22Rv1 (cell line): Measurements from ENCODE around the gene SETBP1.

ENCODE experiments used
- H3K27ac ChIP-seq: fragments of 450-650 bp; 2 replicates; pipeline ENCODE4 v1.5.1; 2017
- CTCF ChIP-seq: fragments of 450-650 bp; IDR thresholded peaks from 2 replicates; pipeline ENCODE4 v1.5.1; 2017; ENCODE audit warnings: mild to moderate bottlenecking
- ZFX ChIP-seq: fragments of 450-650 bp; IDR thresholded peaks from 2 replicates; pipeline ENCODE4 v1.6.1; 2017; ENCODE audit warnings: antibody characterized with exemption, borderline replicate concordance

The SETBP1 gene

GRCh38 chr18:44961288-44961995, 280.8 kb downstream of the SETBP1 start:
- TF ChIP-seq ZFX, result no peak
- no peak for TF ChIP-seq CTCF
- no peak overlapping the region for H3K27ac ChIP-seq

GRCh38 chr18:44967599-44967998, 286.9 kb downstream of the SETBP1 start:
- no peak overlapping the region for H3K27ac ChIP-seq
- TF ChIP-seq CTCF (no peak), ZFX (no peak)

GRCh38 chr18:44968336-44968735, 287.6 kb downstream of the SETBP1 start:
- no peak overlapping the region for H3K27ac ChIP-seq
- TF ChIP-seq ZFX (no peak), CTCF (no peak)

GRCh38 chr18:44969214-44969795, 288.6 kb downstream of the SETBP1 start:
- TF ChIP-seq ZFX, result no peak
- no peak for TF ChIP-seq CTCF
- no peak overlapping the region for H3K27ac ChIP-seq

GRCh38 chr18:44973282-44973681, 292.6 kb downstream of the SETBP1 start:
- no peak for TF ChIP-seq ZFX
- no peak for TF ChIP-seq CTCF
- H3K27ac ChIP-seq, result no peak overlapping the region

- H3K27ac ChIP-seq, result no peak overlapping the region
- TF ChIP-seq ZFX, result no peak
- no peak for TF ChIP-seq CTCF
Measured at GRCh38 chr18:44974174-44974573, 293.5 kb downstream of the SETBP1 start.

- no peak for TF ChIP-seq CTCF
- no peak for TF ChIP-seq ZFX
- no peak overlapping the region for H3K27ac ChIP-seq
Measured at GRCh38 chr18:44977856-44978255, 297.2 kb downstream of the SETBP1 start.
